HG02759 (cell line): ENCODE data around the gene GPM6B.
A peak's percentile ranks its signal among the peaks of the same experiment; 100 is the strongest.

Source experiments
- ATAC-seq: cut with Tn5 transposase; IDR thresholded peaks from one replicate; pipeline ENCODE4 v1.9.1; 2021; ENCODE audit warnings: mild to moderate bottlenecking, moderate library complexity; ENCODE audit not compliant: unreplicated experiment

Gene GPM6B

GRCh38 chrX:13816643-13817627, at the start of gene GPM6B:
Gene GPM6B, minus strand, starts transcription at chrX:13817093. Its CDS starts 189 bp downstream, at chrX:13816904.
- no peak for ATAC-seq

DNA sequence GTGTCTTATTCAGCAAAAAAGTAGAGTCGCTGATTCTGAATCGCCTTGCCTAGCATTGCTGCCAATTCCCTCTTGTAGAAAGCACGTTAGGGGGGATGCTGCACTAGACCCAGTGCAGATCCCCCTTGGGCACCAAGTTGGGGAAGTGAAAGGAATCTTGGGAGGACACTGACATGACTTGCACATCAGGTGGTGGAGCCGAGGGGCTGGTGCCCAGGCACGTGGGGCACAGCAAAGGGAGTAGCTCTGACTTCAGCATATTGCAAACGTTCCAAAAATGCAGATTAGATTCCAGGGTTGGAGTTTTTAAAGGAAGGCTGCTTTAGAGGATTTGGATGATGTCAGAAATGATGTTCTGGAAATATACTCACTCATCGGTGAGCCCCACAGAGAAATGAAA, 47.4 kb upstream of the GPM6B start:
- ATAC-seq: no peak

DNA sequence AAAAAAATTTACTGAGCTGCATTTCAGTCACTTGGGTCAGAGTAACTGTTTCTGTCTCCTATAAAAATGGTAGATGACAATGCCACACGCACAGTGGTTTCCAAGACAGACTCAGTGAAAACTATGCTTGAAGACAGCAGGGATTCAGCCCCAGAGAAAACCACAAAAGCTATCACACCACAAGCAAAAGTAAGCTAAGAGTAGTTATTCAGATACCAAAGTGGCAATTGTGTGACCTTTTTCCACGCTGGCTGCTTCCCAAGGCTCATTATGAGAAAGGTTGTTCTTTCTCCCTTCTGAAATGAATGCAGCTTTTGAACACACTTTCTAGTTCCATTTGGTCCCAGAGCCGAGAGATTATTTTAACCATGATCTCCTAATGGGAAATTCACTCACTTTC, 46.4 kb upstream of the GPM6B start:
- ATAC-seq: no peak

GRCh38 chrX:13859724-13860123, 42.8 kb upstream of the GPM6B start:
- ATAC-seq: no peak

GRCh38 chrX:13857804-13858203, 40.9 kb upstream of the GPM6B start:
- ATAC-seq: no peak

GRCh38 chrX:13855689-13856450, 39.0 kb upstream of the GPM6B start:
- ATAC-seq: no peak

DNA sequence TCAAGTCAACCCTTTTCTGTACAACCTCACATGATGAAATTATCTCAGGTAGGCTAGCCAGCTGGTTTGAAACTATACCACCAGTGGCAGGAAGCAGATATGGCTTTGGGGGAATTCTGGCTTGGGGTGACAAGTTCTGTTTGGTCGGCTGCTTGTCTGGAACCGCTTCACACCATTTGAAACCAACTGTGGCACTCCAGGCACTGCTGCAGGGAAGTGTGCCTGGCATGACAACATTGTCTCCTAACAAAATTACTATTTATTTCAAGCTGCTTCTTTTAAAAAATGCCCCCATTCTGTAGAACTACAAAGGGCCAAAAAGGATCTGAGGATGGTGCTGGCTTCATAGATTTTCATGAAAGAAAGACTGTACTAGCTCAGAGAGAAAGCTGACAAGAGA, 37.1 kb upstream of the GPM6B start:
- ATAC-seq: no peak

DNA sequence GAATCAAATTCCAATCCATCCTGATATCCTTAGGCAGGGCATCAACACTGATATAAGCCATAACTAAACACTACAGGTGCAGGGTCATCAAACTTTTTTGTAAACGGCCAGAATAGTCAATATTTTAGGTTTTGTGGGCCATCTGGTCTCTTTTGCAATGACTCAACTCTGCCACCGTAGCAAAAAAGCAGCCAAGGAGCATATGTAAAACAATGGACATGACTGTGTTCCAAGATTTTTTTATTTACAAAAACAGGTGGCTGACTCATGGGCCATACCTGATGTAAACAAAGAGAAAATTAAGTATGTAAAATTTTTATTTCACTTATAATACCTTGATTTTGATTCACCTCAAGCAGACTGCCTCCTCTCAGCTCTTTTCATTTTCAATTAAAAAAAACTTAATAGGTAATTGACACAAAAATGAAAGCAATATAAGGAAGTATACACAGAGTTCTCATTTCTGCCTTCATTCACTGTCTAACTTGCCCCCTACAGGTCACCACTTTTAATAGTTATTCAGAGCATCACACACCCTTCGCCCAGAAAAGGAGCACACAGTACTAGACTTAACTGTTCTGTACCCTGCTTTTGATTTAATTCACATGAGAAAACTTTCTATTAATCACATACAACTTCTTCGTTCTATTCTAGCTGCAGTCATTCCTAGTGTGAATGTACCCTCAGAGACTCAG, 35.3 kb upstream of the GPM6B start:
- ATAC-seq: peak; percentile 73

DNA sequence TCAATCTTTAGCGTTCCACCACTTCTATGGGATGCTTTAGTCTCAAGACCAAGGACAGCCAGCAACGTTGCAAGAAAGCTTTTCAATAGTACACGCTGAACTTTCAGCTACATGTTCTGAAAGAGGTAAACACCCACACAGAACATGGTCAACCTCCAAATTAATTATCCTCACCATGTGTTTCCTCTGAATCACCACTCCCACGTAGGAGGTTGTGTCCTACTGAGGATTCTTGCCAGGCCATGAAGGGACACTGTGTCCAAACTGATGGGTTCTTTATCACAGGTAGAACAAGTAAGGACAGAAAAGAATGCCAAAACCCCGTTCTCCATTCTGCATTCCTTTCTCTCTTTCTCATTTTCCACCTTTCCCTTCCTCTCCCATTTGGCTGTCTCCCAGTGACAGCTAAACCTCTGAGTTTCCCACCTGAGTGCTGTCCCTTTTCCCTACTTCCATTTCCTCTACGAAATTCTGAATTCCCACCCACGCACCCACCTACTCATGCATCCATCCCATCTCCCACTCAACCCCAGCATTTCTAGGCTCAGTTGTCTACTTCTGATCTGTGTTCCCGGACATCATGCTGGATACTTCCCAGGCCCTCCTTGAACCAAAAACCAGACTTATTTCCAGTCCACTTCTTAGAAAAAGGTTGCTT, 29.0 kb upstream of the GPM6B start:
- no peak for ATAC-seq

- no peak for ATAC-seq
Observed at GRCh38 chrX:13843150-13843721, 26.3 kb upstream of the GPM6B start.

DNA sequence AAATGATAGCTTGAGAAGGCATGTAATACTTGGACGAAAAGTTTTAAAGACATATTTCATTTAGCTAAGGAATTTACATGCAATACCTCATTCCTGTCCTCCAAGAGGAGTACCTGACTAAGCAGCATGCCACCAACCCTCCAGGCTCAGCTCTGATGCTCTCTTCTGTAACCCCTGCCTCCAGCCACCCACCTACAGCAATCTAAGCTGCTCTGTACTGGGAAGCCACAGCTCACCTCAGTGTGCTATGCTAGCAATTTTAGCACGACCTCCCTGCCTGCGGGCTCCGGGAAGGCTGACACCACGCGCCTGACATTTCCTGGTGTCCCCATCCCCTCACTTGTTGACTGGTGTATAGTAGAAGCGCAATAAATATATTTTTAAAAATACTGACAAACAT, 23.2 kb upstream of the GPM6B start:
- ATAC-seq: no peak

DNA sequence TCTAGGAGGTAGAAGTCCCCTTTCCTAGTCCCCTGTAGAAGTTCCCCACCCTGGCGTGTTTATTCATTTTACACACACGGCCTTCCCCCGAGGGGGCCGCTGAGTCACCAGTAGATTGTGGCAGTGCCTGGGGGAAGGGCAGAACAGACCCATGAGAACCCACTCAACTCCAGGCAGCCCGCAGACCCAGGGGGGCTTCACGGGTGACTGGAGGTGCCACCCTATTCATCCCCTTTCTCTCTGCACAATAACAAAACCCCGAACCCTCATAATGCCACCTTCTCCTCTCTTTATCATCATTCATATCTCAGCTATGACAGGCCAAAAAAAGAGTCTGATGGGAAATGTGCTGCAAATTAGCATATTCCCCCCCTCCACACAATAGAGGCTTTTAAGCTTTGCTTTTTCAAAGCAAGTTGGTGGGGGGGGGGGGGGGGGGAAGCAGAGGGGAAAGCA, 20.4 kb upstream of the GPM6B start:
- ATAC-seq: no peak

DNA sequence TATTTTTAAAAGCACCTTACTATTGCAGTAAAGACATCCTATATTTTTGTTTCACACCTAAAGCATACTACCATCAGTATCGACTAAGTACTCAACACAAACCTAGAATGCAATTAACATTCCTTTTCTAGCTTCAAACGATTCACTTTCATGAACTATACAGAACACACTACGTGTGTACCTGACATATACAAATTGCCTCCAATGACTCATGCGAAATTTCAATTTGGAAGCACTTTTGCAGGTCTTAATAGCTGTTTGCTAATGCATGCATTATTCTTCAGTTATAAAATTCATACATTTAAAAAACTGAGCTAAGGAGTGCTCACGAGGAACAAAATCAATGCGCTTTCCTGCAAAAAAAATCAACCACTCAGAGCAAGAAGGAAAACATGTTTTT, 19.7 kb upstream of the GPM6B start:
- ATAC-seq: no peak

- no peak for ATAC-seq
Observed at GRCh38 chrX:13835825-13836224, 18.9 kb upstream of the GPM6B start.

DNA sequence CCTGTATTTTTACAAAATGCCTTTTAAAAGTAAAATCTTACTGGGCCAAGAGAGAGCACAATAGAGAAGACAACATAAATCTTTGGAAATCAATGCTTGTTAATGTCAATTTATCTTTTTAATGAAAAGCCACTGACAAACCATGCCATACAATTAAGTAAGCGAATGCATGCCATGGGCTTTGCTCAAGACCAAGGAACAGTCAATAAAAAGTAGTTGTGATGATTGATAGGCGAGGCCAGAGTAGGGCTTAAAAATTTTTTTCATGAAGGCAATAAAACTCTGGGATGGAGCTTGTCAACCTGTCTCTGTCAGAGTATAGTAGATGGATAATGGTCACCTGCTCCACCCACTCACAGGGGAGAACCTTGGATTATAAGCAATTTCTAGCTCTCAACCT, 17.5 kb upstream of the GPM6B start:
- no peak for ATAC-seq

DNA sequence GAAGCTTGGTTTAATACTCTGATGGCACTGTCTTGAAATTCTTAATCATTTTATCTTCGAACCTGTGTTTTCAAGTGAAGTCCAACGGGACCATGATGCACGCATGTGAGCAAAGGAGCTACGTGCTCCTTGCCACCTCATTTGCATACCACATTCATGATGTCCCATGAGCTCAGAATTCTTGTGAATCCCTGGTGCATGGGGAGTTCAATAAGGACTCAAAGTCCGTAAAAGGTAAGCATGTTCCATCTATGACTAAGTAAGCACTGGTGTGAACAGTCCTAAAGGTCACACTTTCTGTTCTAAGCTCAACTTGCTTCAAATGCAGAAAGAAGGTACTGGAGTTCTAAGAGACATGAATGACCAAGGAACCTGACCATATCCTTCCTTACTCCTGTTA, 13.1 kb upstream of the GPM6B start:
- ATAC-seq: no peak

- ATAC-seq: no peak
Observed at GRCh38 chrX:13828392-13828791, 11.5 kb upstream of the GPM6B start.

GRCh38 chrX:13827298-13828090, 10.6 kb upstream of the GPM6B start:
- no peak for ATAC-seq

DNA sequence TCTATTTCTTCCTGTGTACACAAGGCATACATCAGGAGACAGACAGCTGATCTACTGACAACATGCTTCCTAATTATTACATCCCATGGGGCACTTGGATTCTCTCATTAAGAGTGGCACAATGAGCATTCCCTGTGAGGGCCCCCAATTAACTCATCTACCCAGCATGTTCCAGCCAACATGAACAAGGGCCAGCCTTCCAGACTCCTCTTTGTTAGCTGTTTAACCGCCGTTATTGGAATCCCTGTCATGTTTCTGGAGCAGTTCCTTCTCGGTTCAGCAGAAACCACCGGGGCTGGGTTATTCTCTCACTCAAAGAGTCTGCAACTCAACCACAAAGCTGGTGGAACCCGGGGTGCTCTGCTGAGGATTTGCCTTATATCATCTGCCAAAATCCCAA, 9.9 kb upstream of the GPM6B start:
- no peak for ATAC-seq
